ENCODE results near the gene TIGD2.
"Not testable (repeated sequence)": the region's sequence is repeated elsewhere in the genome, so short reads cannot be mapped to it uniquely, and the experiment has no call there.

Gene TIGD2

DNA sequence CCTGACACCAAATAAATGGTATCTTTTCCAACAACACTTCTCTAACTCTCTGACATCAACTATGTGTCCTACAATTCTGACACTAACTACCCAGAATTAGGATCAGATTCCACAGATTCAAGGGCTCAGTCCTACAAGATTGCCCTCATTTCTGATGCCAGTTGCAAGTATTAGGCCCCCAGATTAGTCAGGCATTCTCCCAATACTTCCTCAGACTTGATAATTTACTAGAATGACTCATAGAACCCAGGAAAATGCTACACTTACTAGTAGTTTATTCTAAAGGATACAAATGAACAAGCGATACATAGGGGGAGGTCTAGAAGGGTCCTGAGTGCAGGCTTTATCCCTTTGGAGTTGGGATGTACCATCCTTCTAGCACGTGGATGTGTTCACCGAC lies 8.5 kb downstream of the TIGD2 start:
- no peak for DNase-seq (ENCODE audit: low read depth in 2 of 2)

DNA sequence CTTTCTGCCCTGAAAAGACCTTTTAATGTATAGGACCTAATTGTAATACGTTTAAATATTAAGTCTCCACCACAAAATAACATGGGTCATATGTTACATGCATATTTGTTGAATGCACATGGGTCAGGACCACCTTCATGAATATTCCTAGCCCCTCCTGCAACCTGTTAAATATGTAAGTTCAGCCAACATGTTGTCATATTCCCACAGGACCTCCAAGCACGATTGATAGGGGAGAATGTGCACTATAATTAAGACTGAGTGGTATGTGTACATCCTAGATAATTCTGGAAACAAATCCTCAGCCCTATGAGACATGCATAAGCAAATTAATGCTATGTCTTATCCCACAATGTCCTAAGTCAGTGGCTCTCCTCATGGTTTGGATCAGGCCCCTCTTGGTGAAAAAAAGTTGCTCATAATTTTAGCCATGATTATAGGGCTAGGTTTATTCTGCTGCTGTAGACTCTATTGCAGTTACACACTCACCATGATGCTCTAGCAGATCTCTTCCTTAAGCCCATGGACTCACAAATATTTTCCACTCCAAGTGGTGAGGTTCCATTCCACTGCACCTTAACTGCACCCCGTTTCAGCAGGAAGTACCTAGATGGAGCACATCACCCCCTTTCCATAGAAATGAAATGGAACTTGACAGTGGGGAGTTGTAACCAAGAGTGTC lies 10.2 kb downstream of the TIGD2 start:
- DNase-seq (ENCODE audit: low read depth in 2 of 2) = no peak

DNA sequence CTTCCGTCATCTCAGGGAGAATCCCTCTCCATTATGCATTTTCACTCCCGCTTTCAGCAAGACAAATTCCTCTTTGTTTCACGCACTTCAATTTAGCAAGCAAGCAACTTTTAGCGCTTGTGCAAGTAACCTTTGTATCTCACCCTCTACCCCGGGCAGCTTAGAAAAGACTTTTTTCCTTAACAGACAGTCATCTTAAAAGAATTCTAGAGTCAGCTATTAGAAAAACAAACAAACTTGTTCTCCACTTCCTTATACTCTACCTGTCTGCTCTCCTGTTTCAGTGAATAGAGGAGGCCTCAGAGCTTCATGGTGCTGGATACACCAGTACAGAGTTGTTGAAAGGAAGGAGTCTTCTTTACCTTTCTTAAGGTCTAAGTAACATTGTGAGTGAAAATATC lies 12.1 kb downstream of the TIGD2 start:
- no peak for DNase-seq (ENCODE audit: low read depth in 2 of 2)

DNA sequence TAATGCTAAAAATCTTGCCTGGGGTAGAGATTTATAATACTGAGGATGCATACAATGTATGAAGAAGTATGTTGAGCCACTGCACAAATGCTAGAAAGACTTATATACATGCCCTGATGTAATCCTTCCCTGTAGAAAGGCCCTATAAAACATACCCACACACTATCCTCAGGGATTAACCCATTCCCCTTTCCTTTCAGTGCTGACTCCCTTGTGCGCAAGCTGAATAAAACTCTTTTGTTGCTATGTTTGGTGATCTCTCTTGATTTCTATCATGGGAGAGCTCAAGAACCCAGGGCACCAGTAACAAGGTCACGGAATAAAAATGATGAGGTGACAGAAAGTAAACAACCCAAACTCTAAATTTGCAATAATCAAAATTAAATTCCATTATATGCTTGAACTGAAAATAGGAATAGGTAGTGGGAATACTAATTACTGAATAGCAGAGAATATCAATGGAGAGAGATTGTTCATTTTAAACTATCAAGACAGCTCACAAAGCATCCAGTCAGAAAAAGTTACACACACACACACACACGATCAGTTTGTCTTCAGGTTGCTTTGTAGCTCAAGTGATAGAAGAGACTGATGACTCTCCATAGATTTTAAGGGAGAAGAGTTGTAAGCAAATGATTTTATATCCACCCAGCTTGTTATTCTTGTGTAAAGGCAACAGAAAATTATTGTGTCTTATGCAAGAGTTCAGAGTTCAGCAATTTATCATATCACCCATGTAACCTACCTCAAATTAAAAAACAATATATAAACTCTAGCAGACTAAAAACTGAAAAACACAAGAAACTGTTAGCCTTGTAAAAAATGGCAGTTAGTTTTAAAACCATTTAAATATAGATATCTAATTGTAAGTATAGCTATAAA lies 14.8 kb downstream of the TIGD2 start:
- DNase-seq (ENCODE audit: low read depth in 2 of 2) = no peak

DNA sequence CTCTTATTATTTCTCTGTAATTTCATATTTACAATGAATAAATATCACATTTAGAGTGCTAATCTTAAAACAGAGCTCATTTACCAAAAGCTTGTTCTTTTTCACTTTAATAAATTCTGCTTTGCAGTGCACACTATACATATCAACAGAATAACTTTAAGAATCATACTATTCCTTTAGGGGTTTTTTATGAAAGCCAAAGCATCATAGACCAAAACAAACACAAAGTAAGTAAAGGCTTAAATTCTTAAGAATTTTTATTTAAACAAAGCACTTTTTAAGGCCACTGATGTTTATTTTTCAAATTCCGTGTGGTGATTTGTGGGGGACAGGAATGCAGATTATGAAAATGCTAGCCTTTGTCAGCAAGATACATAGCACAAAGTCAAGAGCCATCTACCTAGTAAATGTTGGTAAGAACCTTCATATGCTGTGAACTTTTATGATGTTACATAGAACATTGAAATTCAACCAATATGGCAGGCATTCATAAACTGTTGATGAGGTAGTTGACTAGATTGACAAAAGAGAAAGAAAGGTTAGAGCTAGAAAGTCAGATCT lies 17.8 kb downstream of the TIGD2 start:
- no peak for DNase-seq (ENCODE audit: low read depth in 2 of 2)

DNA sequence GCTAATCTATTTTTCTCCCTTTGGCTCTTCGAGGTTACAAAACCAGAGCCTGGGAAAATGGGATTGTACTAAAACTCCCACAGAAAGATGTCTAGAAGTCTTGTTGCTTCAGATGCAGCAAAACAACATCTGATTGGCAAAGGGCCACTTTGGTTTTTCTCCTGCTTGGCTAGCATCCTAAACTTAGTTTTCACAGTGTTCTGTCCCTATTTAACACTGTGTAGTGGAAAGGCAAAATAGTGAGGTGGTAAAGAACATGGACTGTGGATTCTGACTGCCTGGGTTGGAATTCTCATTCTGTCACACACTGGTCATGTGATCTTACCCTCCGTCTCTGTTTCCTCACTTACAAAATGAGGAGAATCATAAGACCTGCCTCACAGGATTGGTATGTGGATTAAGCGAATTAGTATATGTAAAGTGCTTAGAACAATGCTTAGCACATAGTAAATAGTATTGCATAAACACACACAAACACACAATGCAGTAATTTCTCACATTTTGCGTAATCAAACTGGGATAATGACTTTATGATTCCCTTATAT lies 23.5 kb downstream of the TIGD2 start:
- no peak for DNase-seq (ENCODE audit: low read depth in 2 of 2)

DNA sequence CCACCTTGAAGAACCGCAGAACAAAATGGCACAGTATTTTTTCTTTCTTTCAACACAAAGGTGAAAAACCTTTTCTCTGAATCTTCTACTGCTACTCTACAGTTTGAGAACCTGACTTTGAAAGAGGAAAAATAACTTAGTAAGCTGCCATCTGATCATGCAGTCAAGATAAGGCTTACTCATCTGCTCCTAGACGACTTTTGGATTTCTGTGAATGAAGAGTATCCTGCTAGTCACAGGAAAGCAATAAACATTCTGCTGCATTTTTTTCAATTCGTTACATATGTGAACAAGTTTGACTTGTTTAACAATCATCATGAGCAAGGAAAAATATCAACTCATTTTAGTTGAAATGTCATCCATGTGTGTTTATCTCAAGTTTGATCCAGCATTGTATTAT lies 25.2 kb downstream of the TIGD2 start:
- DNase-seq (ENCODE audit: low read depth in 2 of 2) = no peak

DNA sequence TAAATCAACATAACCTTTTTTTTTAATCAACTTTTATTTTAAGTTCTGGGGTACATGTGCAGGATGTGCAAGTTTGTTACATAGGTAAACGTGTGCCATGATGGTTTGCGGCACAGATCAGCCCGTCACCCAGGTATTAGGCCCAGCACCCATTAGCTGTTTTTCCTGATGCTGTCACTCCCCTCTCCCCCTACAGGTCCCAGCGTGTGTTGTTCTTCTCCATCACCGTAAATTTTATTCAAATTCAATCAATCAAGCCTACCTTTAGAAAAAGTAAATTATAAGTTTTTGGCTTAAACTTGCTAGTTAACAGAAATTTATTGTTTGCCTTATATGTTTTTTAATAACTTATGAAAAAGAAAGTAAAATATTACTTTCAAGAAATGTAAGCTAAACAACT lies 25.9 kb downstream of the TIGD2 start:
- DNase-seq (ENCODE audit: low read depth in 2 of 2) = no peak

DNA sequence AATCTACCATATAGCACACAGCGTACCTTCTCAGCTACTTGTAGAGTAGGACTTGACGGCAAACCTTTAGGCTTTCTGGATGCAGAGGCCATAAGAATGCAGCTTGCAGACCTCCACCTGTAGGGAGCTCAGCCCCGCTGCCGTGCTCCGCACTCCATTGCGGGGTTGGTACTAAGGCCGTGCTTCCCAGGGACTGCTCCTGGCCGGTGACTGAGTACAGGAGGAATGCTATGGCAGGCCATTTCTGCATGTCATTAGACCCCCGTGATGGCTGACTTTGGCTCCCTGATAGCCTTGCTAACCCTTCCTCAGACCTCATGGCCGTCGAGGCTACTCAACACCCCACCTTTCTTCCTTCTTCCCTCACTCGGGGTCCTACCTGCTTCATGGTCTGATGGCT lies 26.4 kb downstream of the TIGD2 start:
- no peak for DNase-seq (ENCODE audit: low read depth in 2 of 2)

DNA sequence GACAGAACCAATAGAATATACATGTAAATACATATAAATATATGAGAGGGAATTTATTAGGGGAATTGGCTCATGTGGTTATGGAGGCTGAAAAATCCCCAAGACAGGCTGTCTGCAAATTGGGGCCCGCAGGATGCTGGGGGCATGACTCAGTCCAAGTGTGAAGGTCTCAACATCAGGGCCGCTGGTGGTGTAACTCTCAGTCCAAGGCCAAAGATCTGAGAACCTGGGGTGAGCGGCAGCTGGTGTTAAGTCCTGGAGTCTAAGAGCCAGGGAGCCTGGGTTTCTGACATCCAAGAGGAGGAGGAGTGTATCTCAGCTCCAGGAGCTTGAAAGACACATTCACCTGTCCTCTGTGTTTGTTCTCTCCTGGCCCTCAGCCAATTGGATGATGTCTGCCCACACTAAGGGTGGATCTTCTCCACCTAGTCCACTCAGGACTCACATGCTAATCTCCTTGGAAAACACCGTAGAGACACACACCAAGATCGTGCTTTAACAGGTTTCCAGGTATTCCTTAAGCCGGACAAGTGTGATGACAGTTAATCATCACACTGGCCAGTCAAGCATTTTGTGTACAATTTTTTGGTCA lies 28.9 kb downstream of the TIGD2 start:
- DNase-seq (ENCODE audit: low read depth in 2 of 2) = no peak

DNA sequence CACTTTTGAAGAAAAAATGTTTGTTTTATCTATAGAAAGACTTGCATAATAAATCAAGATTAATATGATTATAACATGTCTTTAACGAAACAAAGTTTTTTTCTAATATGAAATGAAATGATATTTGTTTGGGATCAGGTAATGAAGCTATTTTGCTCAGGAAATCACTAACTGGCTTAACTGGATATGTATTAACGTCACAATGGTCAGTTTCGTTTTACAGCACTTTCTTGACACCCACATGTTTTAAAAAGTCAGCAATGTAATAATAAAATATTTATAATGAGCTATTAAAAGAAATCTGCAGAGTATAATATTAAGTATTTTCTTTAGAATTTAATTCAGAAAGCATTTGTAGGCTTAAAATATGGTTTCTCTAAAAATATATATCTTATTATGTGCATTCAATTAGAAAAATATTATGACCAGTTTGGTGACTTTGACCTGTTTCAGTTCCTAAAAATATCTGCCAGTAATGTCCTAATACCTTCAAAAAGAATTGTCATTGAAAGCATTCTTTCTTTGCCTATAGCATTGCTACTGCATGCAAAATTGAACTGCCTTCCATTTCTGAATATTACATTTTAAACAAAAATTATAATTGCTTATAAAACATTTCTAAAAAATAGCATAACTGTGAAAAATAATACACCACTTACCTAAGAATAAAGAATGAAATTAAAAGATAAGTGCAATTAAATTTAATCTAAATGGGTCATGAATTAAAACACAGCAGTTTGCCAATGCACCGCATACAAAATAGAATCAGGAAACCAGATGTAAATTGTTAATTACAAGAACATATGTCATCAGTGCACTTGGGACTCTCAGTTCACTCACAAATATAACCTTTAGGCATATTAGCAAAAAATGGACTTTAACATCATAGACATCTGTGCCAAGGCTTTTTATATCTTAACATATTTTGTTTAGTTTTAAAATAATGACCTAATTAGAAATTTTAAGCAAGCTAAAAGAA lies 31.6 kb downstream of the TIGD2 start:
- DNase-seq (ENCODE audit: low read depth in 2 of 2) = no peak

DNA sequence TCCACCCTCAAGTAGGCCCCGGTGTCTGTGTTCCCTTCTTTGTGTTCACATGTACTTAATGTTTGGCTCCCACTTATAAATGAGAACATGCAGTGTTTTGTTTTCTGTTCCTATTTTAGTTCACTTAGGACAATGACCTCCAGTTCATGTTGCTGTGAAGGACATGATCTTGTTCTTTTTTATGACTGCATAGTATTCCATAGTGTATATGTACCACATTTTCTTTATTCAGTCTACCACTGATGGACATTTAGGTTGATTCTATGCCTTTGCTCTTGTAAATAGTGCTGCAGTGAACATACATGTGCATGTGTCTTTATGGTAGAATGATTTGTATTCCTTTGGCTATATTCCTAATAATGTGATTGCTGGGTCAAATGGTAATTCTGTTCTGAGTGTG lies 33.3 kb downstream of the TIGD2 start:
- not testable (repeated sequence) for DNase-seq (ENCODE audit: low read depth in 2 of 2)

DNA sequence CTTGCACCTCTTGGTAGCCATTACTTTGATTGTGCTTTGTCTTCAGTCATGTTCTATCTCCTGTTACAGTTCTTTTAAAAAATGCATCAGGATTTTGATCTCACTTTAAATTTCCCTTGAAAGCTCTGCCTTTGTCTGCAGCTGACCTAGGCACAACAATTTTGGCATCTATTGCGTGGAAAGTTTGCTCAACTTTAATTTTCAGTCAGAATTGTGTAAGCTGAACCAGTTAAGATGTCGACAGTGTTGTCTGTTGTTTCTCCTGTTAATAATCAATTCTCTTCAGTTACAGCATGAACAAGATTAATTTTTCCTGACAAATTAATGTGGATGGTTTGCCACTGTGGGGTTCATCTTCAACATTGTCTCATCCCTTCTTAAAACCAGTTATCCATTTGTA lies 34.9 kb downstream of the TIGD2 start:
- no peak for DNase-seq (ENCODE audit: low read depth in 2 of 2)

DNA sequence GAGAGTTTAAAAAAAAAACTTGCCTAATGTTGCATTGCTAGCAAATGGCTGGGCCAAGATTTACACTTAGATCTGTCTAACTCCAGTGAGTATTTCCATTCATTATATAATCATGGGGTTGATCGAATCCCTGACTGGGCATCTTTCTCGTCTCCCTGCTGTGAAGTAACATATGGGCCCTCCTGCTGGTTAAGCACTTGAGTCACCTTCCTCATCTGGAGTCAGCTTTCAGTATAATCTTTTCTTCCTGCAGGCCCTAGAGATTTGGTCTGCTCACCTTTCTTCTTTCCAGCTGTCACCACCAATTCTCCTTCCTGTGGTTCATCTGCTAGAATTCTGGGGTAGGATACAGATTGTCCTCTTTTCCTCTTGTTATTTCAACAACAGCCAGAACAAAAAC lies 41.6 kb downstream of the TIGD2 start:
- DNase-seq (ENCODE audit: low read depth in 2 of 2) = no peak

DNA sequence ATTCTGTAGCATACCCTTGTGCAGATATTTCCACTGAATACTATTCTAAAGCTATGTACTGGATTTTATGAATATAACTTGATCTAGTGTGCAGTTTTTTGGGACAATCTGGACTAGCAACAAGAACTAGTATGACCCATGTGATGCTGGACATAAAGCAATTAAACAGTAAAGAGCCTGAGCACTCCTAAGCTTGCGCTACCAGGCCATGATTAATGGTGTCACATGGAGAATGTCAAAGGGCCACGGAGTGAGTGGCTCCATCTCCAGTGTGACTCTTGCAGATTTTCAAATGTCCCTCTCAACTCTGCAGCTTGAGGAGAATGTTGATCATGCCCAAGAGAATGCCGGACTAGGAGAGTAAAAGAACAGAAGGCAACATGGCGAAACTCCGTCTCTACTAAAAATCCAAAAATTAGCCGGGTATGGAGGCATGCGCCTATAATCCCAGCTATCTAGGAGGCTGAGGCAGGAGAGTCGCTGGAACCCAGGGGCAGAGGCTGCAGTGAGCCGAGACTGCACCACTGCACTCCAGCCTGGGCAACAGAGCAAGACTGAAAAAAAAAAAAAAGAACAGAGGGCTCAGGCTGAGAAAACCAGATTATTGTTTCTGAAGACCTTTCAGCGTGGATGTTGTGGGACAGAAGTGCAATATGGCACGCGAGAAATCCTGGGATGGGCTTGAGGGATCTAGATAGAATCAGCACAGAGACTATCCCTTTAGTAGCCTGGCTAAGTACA lies 45.0 kb downstream of the TIGD2 start:
- no peak for DNase-seq (ENCODE audit: low read depth in 2 of 2)

DNA sequence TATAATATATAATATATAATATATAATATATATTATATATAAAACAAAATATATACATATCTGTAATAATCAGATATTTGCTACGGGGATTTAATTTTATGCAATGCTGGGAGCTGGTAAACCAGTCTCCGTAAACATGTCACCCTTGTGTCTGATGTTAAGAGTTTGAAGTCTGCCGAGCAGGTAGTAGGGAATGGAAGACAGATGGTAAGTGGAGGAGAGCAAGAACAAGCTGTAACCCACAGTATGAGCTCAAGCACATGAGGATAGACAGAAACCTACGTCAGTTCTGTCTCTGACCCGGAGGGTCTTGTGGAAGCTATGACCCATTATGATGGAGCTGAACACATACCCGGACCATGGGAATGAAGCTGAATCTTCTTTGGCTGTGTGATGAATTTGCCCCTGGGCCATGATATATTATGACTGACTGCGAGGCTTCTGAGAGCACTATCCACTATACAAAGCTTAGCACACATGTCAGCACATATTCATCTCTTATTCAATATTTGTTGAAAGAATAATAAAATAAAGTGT lies 46.2 kb downstream of the TIGD2 start:
- no peak for DNase-seq (ENCODE audit: low read depth in 2 of 2)

DNA sequence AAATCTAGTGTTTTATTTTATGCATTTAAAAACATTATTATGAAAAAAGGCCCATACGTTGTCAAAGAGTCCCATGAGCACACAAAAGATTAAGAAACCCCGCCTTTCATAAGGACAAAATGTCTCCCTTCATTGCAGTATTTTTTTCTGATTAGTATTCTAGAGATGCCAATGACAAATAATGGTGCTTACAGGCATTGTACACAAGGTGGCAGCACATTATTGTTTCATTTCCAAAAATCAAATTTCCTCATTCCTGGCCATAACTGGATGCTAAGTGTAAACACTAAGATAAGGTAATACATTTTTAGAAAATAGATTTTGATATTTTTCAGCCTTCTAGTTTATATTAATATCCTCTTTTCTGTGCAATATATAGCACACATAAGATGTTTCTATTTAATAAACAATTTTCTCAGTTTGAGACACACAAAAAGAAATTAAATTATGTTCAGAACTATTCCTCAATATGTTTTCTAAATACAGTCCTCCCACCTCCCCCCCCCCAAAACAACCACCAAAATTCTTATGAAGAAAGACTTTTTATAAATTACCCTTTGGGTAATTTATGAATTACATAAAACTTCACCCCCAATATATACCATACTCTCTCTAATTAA lies 47.7 kb downstream of the TIGD2 start:
- DNase-seq (ENCODE audit: low read depth in 2 of 2) = no peak

DNA sequence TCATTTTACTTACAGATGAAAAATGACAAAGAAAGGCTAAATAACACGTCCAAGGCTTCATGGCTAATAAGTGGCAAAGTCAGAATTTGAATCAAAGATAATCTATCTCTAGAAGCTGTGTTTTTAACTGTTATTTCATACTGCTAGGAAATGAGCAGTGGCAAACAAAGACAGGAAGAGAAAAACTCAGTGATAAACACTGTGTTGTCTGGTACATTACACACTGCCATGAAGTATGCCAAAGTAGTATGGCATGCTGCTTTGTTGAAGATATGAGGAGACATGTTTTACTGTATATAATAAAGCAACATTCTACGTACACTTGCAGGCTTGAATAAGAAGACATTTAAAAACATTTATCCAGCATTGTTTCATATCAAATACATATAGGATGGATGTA lies 49.5 kb downstream of the TIGD2 start:
- DNase-seq (ENCODE audit: low read depth in 2 of 2) = no peak

DNA sequence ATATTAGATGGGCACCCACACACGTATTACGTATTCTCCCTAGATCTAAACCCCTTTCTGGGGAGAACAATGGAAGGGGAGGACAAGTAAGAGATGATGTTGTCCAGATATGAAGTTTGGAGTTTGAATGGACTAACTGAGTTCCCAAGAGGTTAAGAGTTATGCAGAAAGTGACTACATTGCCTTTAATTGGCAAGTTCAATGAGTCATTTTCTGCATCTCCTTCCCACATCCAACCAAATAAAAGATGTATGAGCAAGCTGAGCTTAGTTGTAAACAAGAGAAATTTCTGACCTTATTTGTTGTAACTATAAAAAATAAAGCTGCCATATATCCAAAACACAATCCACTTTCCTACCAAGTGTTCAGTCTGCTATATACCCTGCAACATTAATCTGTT lies 50.5 kb downstream of the TIGD2 start:
- no peak for DNase-seq (ENCODE audit: low read depth in 2 of 2)

DNA sequence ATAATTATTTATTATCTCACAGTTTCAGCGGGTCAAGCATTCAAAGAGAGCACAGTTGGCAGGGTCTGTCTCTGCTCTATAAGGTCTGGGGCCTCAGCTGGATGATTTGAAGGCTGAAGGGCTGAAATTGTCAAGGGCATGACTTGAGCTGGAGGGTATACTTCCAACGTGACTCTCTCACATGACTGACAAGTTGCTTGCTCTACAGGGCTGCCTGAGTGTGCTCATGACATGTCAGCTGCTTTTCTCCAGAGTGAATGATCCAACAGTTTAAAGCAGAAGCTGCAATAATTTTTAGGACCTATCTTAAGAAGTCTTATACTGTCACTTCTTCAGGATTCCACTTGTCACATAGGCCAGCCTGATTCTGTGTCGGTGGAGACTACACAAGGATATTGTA lies 51.2 kb downstream of the TIGD2 start:
- no peak for DNase-seq (ENCODE audit: low read depth in 2 of 2)
